ENCODE results near the gene SLC5A11. TPM values are rescaled to one million over a fixed set of nuclear protein-coding genes. Genes with fewer than 3 reads are reported as not detected.

Gene SLC5A11
- total RNA-seq, 1 experiment from 2014 or later: not detected

- in situ Hi-C loops (cut with HindIII; ENCODE audit: low sequenced_read_pairs): no loop called here
- no peak for DNase-seq (ENCODE audit: low spot score)
Observed at GRCh38 chr16:24946155-24946554, 100.4 kb downstream of the SLC5A11 start.

- in situ Hi-C loops (cut with HindIII; ENCODE audit: low sequenced_read_pairs): no loop called here
- DNase-seq (ENCODE audit: low spot score): no peak
Observed at GRCh38 chr16:24950275-24950674, 104.5 kb downstream of the SLC5A11 start.

- DNase-seq (ENCODE audit: low spot score): no peak
- in situ Hi-C loops (cut with HindIII; ENCODE audit: low sequenced_read_pairs): no loop called here
Observed at GRCh38 chr16:24953306-24953705, 107.5 kb downstream of the SLC5A11 start.

- in situ Hi-C loops (cut with HindIII; ENCODE audit: low sequenced_read_pairs): no loop called here
- no peak for DNase-seq (ENCODE audit: low spot score)
Observed at GRCh38 chr16:24953721-24954120, 108.0 kb downstream of the SLC5A11 start.

GRCh38 chr16:24954137-24954536, 108.4 kb downstream of the SLC5A11 start:
- no peak for DNase-seq (ENCODE audit: low spot score)
- in situ Hi-C loops (cut with HindIII; ENCODE audit: low sequenced_read_pairs): no loop called here

GRCh38 chr16:24955975-24956731, 110.4 kb downstream of the SLC5A11 start:
- DNase-seq (ENCODE audit: low spot score): no peak
- in situ Hi-C loops (cut with HindIII; ENCODE audit: low sequenced_read_pairs): no loop called here

DNA sequence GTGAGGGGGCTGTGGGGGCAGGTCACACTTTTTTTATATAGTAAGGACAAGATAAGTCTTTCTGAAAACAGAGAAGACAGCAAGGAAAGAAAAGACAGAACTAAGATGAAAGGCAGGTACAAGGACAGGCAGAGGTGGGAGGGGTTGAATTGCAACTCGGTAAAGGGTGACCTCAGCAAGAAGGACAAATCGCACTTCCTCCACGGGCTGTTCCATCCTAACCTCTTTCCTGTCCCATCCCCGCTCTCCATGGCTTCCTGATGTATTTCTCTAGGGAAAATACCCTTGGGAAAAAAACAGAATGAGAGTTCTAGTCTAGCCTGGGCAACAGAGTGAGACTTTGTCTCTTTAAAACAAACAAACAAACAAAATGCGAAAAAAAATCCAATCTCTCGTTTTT, 112.1 kb downstream of the SLC5A11 start:
- in situ Hi-C loops (cut with HindIII; ENCODE audit: low sequenced_read_pairs): no loop called here
- DNase-seq (ENCODE audit: low spot score): no peak

Other genes starting within 250 kb of the SLC5A11 start
- 11.4 and 14.4 TPM in 2 replicates for gene TNRC6A, start 116.3 kb upstream of the SLC5A11 start, total RNA-seq (2014; rRNA removed; shearing (Covaris generic))
- 11.7 and 14.4 TPM in 2 replicates for gene ARHGAP17, start 169.4 kb downstream of the SLC5A11 start, total RNA-seq (2014; rRNA removed; shearing (Covaris generic))